Large intestine (tissue), 3 donors: ENCODE data around the gene ATP2B2. TPM values are rescaled to one million over a fixed set of nuclear protein-coding genes. Genes with fewer than 3 reads are reported as not detected.

ENCODE experiments used
- DNase-seq, 2 donors: peaks; one replicate each; pipeline versions ENCODE4 v3.0.0 to v3.0.0-alpha.2; 2013
- H3K27ac ChIP-seq: one replicate; pipeline ENCODE4 v1.5.1; 2013; ENCODE audit warnings: low read length
- H3K27me3 ChIP-seq: 2 replicates; pipeline ENCODE4 v1.6.1; 2013; ENCODE audit warnings: low read length; ENCODE audit not compliant: control insufficient read depth, insufficient read depth
- H3K36me3 ChIP-seq: 2 replicates; pipeline ENCODE4 v1.6.1; 2013; ENCODE audit warnings: low read length; ENCODE audit not compliant: control insufficient read depth, insufficient read depth
- H3K4me1 ChIP-seq: one replicate; pipeline ENCODE4 v1.6.1; 2013; ENCODE audit warnings: low read length; ENCODE audit not compliant: control insufficient read depth, insufficient read depth
- H3K4me3 ChIP-seq: one replicate; pipeline ENCODE4 v1.5.1; 2013; ENCODE audit warnings: low read length
- H3K9me3 ChIP-seq: one replicate; pipeline ENCODE4 v1.6.1; 2013; ENCODE audit warnings: mild to moderate bottlenecking, low read depth, low read length, moderate library complexity; ENCODE audit not compliant: control insufficient read depth
- WGBS: methylation state at CpG from one replicate; pipeline ENCODE4 v1.1.5; 2013; ENCODE audit warnings: low lambda C conversion rate; ENCODE audit not compliant: insufficient coverage; 5-methylcytosine and 5-hydroxymethylcytosine counted together
- polyA plus RNA-seq: library from polyadenylated mRNA; unstranded; fragments of 120-200 nt; gene quantifications from one replicate; pipeline ENCODE4 v1.2.1, GENCODE V29; 2013

ATP2B2 gene
- polyA plus RNA-seq, 1 donor: 1.5 TPM

GRCh38 chr3:10352146-10352911, 153.1 kb downstream of the ATP2B2 start:
- H3K36me3 ChIP-seq: no peaks in the 10 kb centered on the region
- peaks cover 9% of the 10 kb centered on the region for H3K27me3 ChIP-seq
- no peak overlapping the region for H3K27ac ChIP-seq
- H3K4me3 ChIP-seq: no peak overlapping the region
- no peak for DNase-seq
- H3K4me1 ChIP-seq: no peaks in the 10 kb centered on the region
- no CpG with 5 or more reads among the region's 14 CpGs for WGBS
- H3K9me3 ChIP-seq: no peaks in the 10 kb centered on the region

GRCh38 chr3:10351013-10351735, 154.2 kb downstream of the ATP2B2 start:
- no CpG with 5 or more reads among the region's 13 CpGs for WGBS
- Histone ChIP-seq H3K36me3 (no peaks in the 10 kb centered on the region), H3K9me3 (no peaks in the 10 kb centered on the region), H3K27me3 (peaks cover 9% of the 10 kb centered on the region), H3K4me1 (no peaks in the 10 kb centered on the region), H3K4me3 (no peak overlapping the region), H3K27ac (no peak overlapping the region)
- no peak for DNase-seq

GRCh38 chr3:10350324-10350985, 154.9 kb downstream of the ATP2B2 start:
- no peaks in the 10 kb centered on the region for H3K4me1 ChIP-seq
- WGBS: no CpG with 5 or more reads among the region's 22 CpGs
- H3K27ac ChIP-seq: no peak overlapping the region
- H3K36me3 ChIP-seq: no peaks in the 10 kb centered on the region
- no peak overlapping the region for H3K4me3 ChIP-seq
- H3K9me3 ChIP-seq: no peaks in the 10 kb centered on the region
- peaks cover 9% of the 10 kb centered on the region for H3K27me3 ChIP-seq
- DNase-seq: no peak

- no CpG with 5 or more reads among the region's 10 CpGs for WGBS
Observed at GRCh38 chr3:10349801-10350200, 155.6 kb downstream of the ATP2B2 start.

GRCh38 chr3:10348404-10348721, 157.0 kb downstream of the ATP2B2 start:
- WGBS: no CpG with 5 or more reads among the region's 5 CpGs

More at GRCh38 chr3:10349801-10350200, 155.6 kb downstream of the ATP2B2 start:
- H3K9me3 ChIP-seq: no peaks in the 10 kb centered on the region
- no peak overlapping the region for H3K4me3 ChIP-seq
- no peak for DNase-seq
- H3K36me3 ChIP-seq: no peaks in the 10 kb centered on the region
- peaks cover 9% of the 10 kb centered on the region for H3K27me3 ChIP-seq
- H3K27ac ChIP-seq: no peak overlapping the region
- no peaks in the 10 kb centered on the region for H3K4me1 ChIP-seq

GRCh38 chr3:10347648-10348403, 157.6 kb downstream of the ATP2B2 start:
- no peaks in the 10 kb centered on the region for H3K36me3 ChIP-seq
- WGBS: no CpG with 5 or more reads among the region's 13 CpGs
- no peaks in the 10 kb centered on the region for H3K4me1 ChIP-seq
- DNase-seq: no peak
- no peaks in the 10 kb centered on the region for H3K9me3 ChIP-seq
- no peak overlapping the region for H3K27ac ChIP-seq
- H3K27me3 ChIP-seq: peaks cover 1% of the 10 kb centered on the region
- no peak overlapping the region for H3K4me3 ChIP-seq

More at GRCh38 chr3:10348404-10348721, 157.0 kb downstream of the ATP2B2 start:
- Histone ChIP-seq H3K36me3 (no peaks in the 10 kb centered on the region), H3K27ac (no peak overlapping the region), H3K27me3 (peaks cover 5% of the 10 kb centered on the region), H3K9me3 (no peaks in the 10 kb centered on the region), H3K4me1 (no peaks in the 10 kb centered on the region), H3K4me3 (no peak overlapping the region)
- no peak for DNase-seq

GRCh38 chr3:10345911-10346310, 159.5 kb downstream of the ATP2B2 start:
- H3K27ac ChIP-seq: no peak overlapping the region
- H3K27me3 ChIP-seq: no peaks in the 10 kb centered on the region
- no CpG with 5 or more reads among the region's 15 CpGs for WGBS
- H3K9me3 ChIP-seq: no peaks in the 10 kb centered on the region
- no peak overlapping the region for H3K4me3 ChIP-seq
- H3K4me1 ChIP-seq: no peaks in the 10 kb centered on the region
- no peak for DNase-seq
- H3K36me3 ChIP-seq: no peaks in the 10 kb centered on the region

- H3K9me3 ChIP-seq: no peaks in the 10 kb centered on the region
- no CpG with 5 or more reads among the region's 19 CpGs for WGBS
- no peaks in the 10 kb centered on the region for H3K36me3 ChIP-seq
- no peaks in the 10 kb centered on the region for H3K4me1 ChIP-seq
- DNase-seq: no peak
- no peaks in the 10 kb centered on the region for H3K27me3 ChIP-seq
- no peak overlapping the region for H3K27ac ChIP-seq
- H3K4me3 ChIP-seq: no peak overlapping the region
Observed at GRCh38 chr3:10344944-10345575, 160.3 kb downstream of the ATP2B2 start.

GRCh38 chr3:10344147-10344943, 161.0 kb downstream of the ATP2B2 start:
- H3K4me1 ChIP-seq: peaks cover 1% of the 10 kb centered on the region

More at GRCh38 chr3:10344147-10344943, 161.0 kb downstream of the ATP2B2 start:
- Histone ChIP-seq H3K9me3 (no peaks in the 10 kb centered on the region), H3K27ac (no peak overlapping the region), H3K4me3 (no peak overlapping the region), H3K36me3 (no peaks in the 10 kb centered on the region), H3K27me3 (no peaks in the 10 kb centered on the region)
- DNase-seq: peak in 1 of 2 donors; percentile 15
- WGBS: no CpG with 5 or more reads among the region's 9 CpGs
